Neutrophil (primary cell): ENCODE measurements around the gene PLXNA2.

ENCODE experiments used
- H3K27ac ChIP-seq: fragments of 200-600 bp; sonication (generic); 2 replicates; pipeline ENCODE4 v1.5.1; 2016; ENCODE audit warnings: mild to moderate bottlenecking, moderate library complexity
- H3K27me3 ChIP-seq: fragments of 200-600 bp; sonication (generic); 2 replicates; pipeline ENCODE4 v1.6.0; 2016; ENCODE audit warnings: mild to moderate bottlenecking
- H3K36me3 ChIP-seq: fragments of 200-600 bp; sonication (generic); 2 replicates; pipeline ENCODE4 v1.5.1; 2017
- H3K4me1 ChIP-seq, 2 experiments: fragments of 200-600 bp in 1 of 2; sonication (generic) in 1 of 2; 1 replicate in 1 of 2; 2 replicates in 1 of 2; pipeline versions ENCODE4 v1.5.1 to v1.6.1; 2013 to 2016; ENCODE audit warnings: low read depth in 1 of 2, low read length in 1 of 2, mild to moderate bottlenecking in 1 of 2, moderate library complexity in 1 of 2; ENCODE audit not compliant: control insufficient read depth in 1 of 2, insufficient read depth in 1 of 2
- H3K4me3 ChIP-seq, 2 experiments: fragments of 200-600 bp in 1 of 2; sonication (generic) in 1 of 2; 1 replicate in 1 of 2; 2 replicates in 1 of 2; pipeline ENCODE4 v1.5.1; 2013 to 2016; ENCODE audit warnings: low read depth in 1 of 2, low read length in 1 of 2, mild to moderate bottlenecking in 1 of 2, moderate library complexity in 1 of 2
- H3K9me3 ChIP-seq: fragments of 200-600 bp; sonication (generic); 2 replicates; pipeline ENCODE4 v1.5.1; 2016
- CTCF ChIP-seq: fragments of 200-600 bp; sonication (generic); IDR thresholded peaks from 2 replicates; pipeline ENCODE4 v1.5.1; 2016; ENCODE audit warnings: antibody characterized with exemption

The PLXNA2 gene

GRCh38 chr1:208145167-208145566 lies 99.0 kb downstream of the PLXNA2 start:
- H3K4me1 ChIP-seq = no peaks in the 10 kb centered on the region
- no peaks in the 10 kb centered on the region for H3K9me3 ChIP-seq
- no peak for TF ChIP-seq CTCF
- no peak overlapping the region for H3K4me3 ChIP-seq
- no peaks in the 10 kb centered on the region for H3K36me3 ChIP-seq
- H3K27me3 ChIP-seq = no peaks in the 10 kb centered on the region
- no peak overlapping the region for H3K27ac ChIP-seq

GRCh38 chr1:208142590-208143382 lies 101.4 kb downstream of the PLXNA2 start:
- TF ChIP-seq CTCF = no peak
- no peaks in the 10 kb centered on the region for H3K36me3 ChIP-seq
- no peaks in the 10 kb centered on the region for H3K4me1 ChIP-seq

GRCh38 chr1:208141610-208142192 lies 102.5 kb downstream of the PLXNA2 start:
- Histone ChIP-seq H3K27ac (no peak overlapping the region), H3K4me3 (no peak overlapping the region), H3K9me3 (no peaks in the 10 kb centered on the region), H3K4me1 (no peaks in the 10 kb centered on the region), H3K36me3 (no peaks in the 10 kb centered on the region), H3K27me3 (no peaks in the 10 kb centered on the region)
- no peak for TF ChIP-seq CTCF

More at GRCh38 chr1:208142590-208143382, 101.4 kb downstream of the PLXNA2 start:
- Histone ChIP-seq H3K9me3 (no peaks in the 10 kb centered on the region), H3K27me3 (no peaks in the 10 kb centered on the region), H3K4me3 (no peak overlapping the region), H3K27ac (no peak overlapping the region)

GRCh38 chr1:208139434-208140045 lies 104.6 kb downstream of the PLXNA2 start:
- Histone ChIP-seq H3K4me1 (no peaks in the 10 kb centered on the region), H3K4me3 (no peak overlapping the region), H3K36me3 (no peaks in the 10 kb centered on the region), H3K9me3 (no peaks in the 10 kb centered on the region), H3K27ac (no peak overlapping the region), H3K27me3 (no peaks in the 10 kb centered on the region)
- TF ChIP-seq CTCF = no peak

GRCh38 chr1:208137193-208137592 lies 107.0 kb downstream of the PLXNA2 start:
- Histone ChIP-seq H3K4me1 (no peaks in the 10 kb centered on the region), H3K36me3 (no peaks in the 10 kb centered on the region)
- TF ChIP-seq CTCF = no peak

More at GRCh38 chr1:208137193-208137592, 107.0 kb downstream of the PLXNA2 start:
- H3K27me3 ChIP-seq = peaks cover under 1% of the 10 kb centered on the region
- no peak overlapping the region for H3K27ac ChIP-seq
- H3K4me3 ChIP-seq = no peak overlapping the region
- no peaks in the 10 kb centered on the region for H3K9me3 ChIP-seq
